H1 (cell line): Measurements from ENCODE around the gene TMEM253. TPM values are rescaled to one million over a fixed set of nuclear protein-coding genes. Genes with fewer than 3 reads are reported as not detected.

Experiments
- CTCF ChIA-PET: fragments of 300-600 bp; sonication (Branson Sonifier 250); formaldehyde crosslinking; loops from one replicate; lab custom pipeline; 2021; ENCODE audit not compliant: partially characterized antibody; lab: Charles Lee
- POLR2A ChIA-PET: fragments of 300-600 bp; sonication (Branson Sonifier 250); formaldehyde crosslinking; loops from one replicate; lab custom pipeline; 2021; ENCODE audit warnings: inconsistent platforms; ENCODE audit not compliant: partially characterized antibody; lab: Charles Lee
- DNase-seq, 2 experiments: peaks; one replicate each; pipeline versions ENCODE4 v3.0.0 to v3.0.0-alpha.2; 2010 to 2022; ENCODE audit warnings: low spot score in 2 of 2, low read depth in 1 of 2, mixed read lengths in 1 of 2
- FAIRE-seq: peaks from 2 replicates; lab custom pipeline; 2011; peaks lifted over from hg19 to GRCh38; lab: Jason Lieb, UNC
- H2AFZ ChIP-seq: 2 replicates; pipeline ENCODE4 v1.8.1; 2012; ENCODE audit warnings: low read length, inconsistent platforms
- H2AK5ac ChIP-seq: 2 replicates; pipeline ENCODE4 v1.6.1; 2013; ENCODE audit warnings: low read depth, low read length
- H2BK120ac ChIP-seq: replicated peaks from 2 replicates; pipeline ENCODE3; 2013; ENCODE audit warnings: low read depth, low read length, inconsistent platforms
- H2BK12ac ChIP-seq: 2 replicates; pipeline ENCODE4 v1.6.1; 2013; ENCODE audit warnings: low read depth, low read length
- H2BK15ac ChIP-seq: 2 replicates; pipeline ENCODE4 v1.6.1; 2013; ENCODE audit warnings: low read length
- H2BK20ac ChIP-seq: 2 replicates; pipeline ENCODE4 v1.6.1; 2013; ENCODE audit warnings: low read length
- H2BK5ac ChIP-seq: 2 replicates; pipeline ENCODE4 v1.6.1; 2013; ENCODE audit warnings: low read depth, low read length
- H3K14ac ChIP-seq: 2 replicates; pipeline ENCODE4 v1.6.1; 2013; ENCODE audit warnings: inconsistent platforms; ENCODE audit not compliant: insufficient read length
- H3K18ac ChIP-seq: 2 replicates; pipeline ENCODE4 v1.6.1; 2013; ENCODE audit warnings: low read length; ENCODE audit errors: extremely low read depth
- H3K23ac ChIP-seq: 2 replicates; pipeline ENCODE4 v1.6.1; 2013; ENCODE audit warnings: inconsistent platforms; ENCODE audit not compliant: insufficient read length
- H3K23me2 ChIP-seq: 2 replicates; pipeline ENCODE4 v1.6.1; 2013; ENCODE audit warnings: low read depth, low read length
- H3K27ac ChIP-seq: 2 replicates; pipeline ENCODE4 v1.6.1; 2011; ENCODE audit warnings: low read depth, low read length, inconsistent platforms
- H3K27me3 ChIP-seq, 4 experiments: replicated peaks in 1 of 4; 1 replicate in 1 of 4; 2 replicates in 3 of 4; pipeline versions ENCODE4 v1.6.1 to v1.8.1; 2011 to 2013; ENCODE audit warnings: low read length in 3 of 4, mild to moderate bottlenecking in 3 of 4, inconsistent platforms in 2 of 4, mixed read lengths in 2 of 4, moderate library complexity in 1 of 4; ENCODE audit not compliant: control insufficient read depth in 3 of 4, insufficient read depth in 3 of 4; ENCODE audit errors: extremely low read depth in 1 of 4
- H3K36me3 ChIP-seq, 4 experiments: 2 replicates each; pipeline versions ENCODE4 v1.6.1 to v1.8.1; 2011 to 2013; ENCODE audit warnings: mild to moderate bottlenecking in 4 of 4, low read length in 3 of 4, moderate library complexity in 2 of 4, control low read depth in 1 of 4, inconsistent platforms in 1 of 4; ENCODE audit not compliant: insufficient read depth in 4 of 4, control insufficient read depth in 2 of 4
- H3K4ac ChIP-seq: replicated peaks from 2 replicates; pipeline ENCODE3; 2013; ENCODE audit warnings: low read length, low read depth, mixed read lengths, inconsistent platforms; ENCODE audit not compliant: insufficient read length
- H3K4me1 ChIP-seq, 4 experiments: replicated peaks in 1 of 4; 1 replicate in 1 of 4; 2 replicates in 3 of 4; pipeline versions ENCODE4 v1.6.1 to v1.8.1; 2011 to 2013; ENCODE audit warnings: low read length in 3 of 4, inconsistent platforms in 2 of 4, mixed read lengths in 1 of 4; ENCODE audit not compliant: insufficient read depth in 4 of 4, control insufficient read depth in 3 of 4
- H3K4me2 ChIP-seq, 2 experiments: 2 replicates each; pipeline versions ENCODE4 v1.6.1 to v1.8.1; 2011 to 2013; ENCODE audit warnings: low read depth in 2 of 2, low read length in 2 of 2, control low read depth in 1 of 2, inconsistent platforms in 1 of 2, mild to moderate bottlenecking in 1 of 2; ENCODE audit not compliant: insufficient read depth in 1 of 2
- H3K4me3 ChIP-seq, 4 experiments: fragments of 200-600, 300-600 bp in 1 of 4; sonication (generic), shearing (Covaris generic), sonication (Bioruptor Twin) in 1 of 4; 2 replicates each; pipeline versions ENCODE4 v1.5.1 to v1.8.1; 2011 to 2016; ENCODE audit warnings: low read length in 4 of 4, low read depth in 3 of 4, control low read depth in 2 of 4, inconsistent platforms in 2 of 4, mild to moderate bottlenecking in 2 of 4, mixed read lengths in 1 of 4, moderate library complexity in 1 of 4; ENCODE audit not compliant: insufficient read depth in 2 of 4; ENCODE audit errors: extremely low read depth in 1 of 4
- H3K56ac ChIP-seq: replicated peaks from 2 replicates; pipeline ENCODE3; 2013; ENCODE audit warnings: low read depth, mild to moderate bottlenecking, mixed read lengths, low read length, inconsistent platforms; ENCODE audit not compliant: insufficient read length
- H3K79me1 ChIP-seq: 2 replicates; pipeline ENCODE4 v1.6.1; 2013; ENCODE audit warnings: low read depth, low read length, control low read depth
- H3K79me2 ChIP-seq, 2 experiments: 2 replicates each; pipeline versions ENCODE4 v1.6.1 to v1.8.1; 2012 to 2013; ENCODE audit warnings: low read length in 2 of 2, mild to moderate bottlenecking in 2 of 2, inconsistent platforms in 1 of 2; ENCODE audit not compliant: insufficient read depth in 2 of 2, control insufficient read depth in 1 of 2
- H3K9ac ChIP-seq, 4 experiments: replicated peaks in 1 of 4; 1 replicate in 1 of 4; 2 replicates in 3 of 4; pipeline versions ENCODE4 v1.6.1 to v1.8.1; 2011 to 2013; ENCODE audit warnings: low read depth in 3 of 4, low read length in 3 of 4, control low read depth in 2 of 4, mild to moderate bottlenecking in 2 of 4, moderate library complexity in 2 of 4, inconsistent platforms in 1 of 4; ENCODE audit errors: extremely low read depth in 1 of 4
- H3K9me3 ChIP-seq, 2 experiments: 2 replicates each; pipeline versions ENCODE4 v1.6.1 to v1.8.1; 2012 to 2013; ENCODE audit warnings: mild to moderate bottlenecking in 2 of 2, moderate library complexity in 2 of 2, control low read depth in 1 of 2, inconsistent platforms in 1 of 2, low read depth in 1 of 2, low read length in 1 of 2, mixed read lengths in 1 of 2; ENCODE audit not compliant: insufficient read depth in 2 of 2
- H4K20me1 ChIP-seq, 2 experiments: replicated peaks in 1 of 2; 2 replicates each; pipeline versions ENCODE3 to v1.8.1; 2011 to 2013; ENCODE audit warnings: inconsistent platforms in 2 of 2, low read length in 2 of 2, mild to moderate bottlenecking in 1 of 2; ENCODE audit not compliant: insufficient read depth in 2 of 2, control insufficient read depth in 1 of 2
- H4K5ac ChIP-seq: 2 replicates; pipeline ENCODE4 v1.6.1; 2013; ENCODE audit warnings: low read length, low read depth, mixed read lengths, inconsistent platforms; ENCODE audit not compliant: insufficient read length
- H4K8ac ChIP-seq: 2 replicates; pipeline ENCODE4 v1.8.0; 2013; ENCODE audit warnings: mild to moderate bottlenecking, moderate library complexity, low read length, inconsistent platforms; ENCODE audit not compliant: insufficient read depth; ENCODE audit errors: extremely low read depth
- H4K91ac ChIP-seq: replicated peaks from 2 replicates; pipeline ENCODE3; 2013; ENCODE audit warnings: low read length, mixed read lengths, inconsistent platforms; ENCODE audit not compliant: insufficient read length
- CHD2 ChIP-seq: IDR thresholded peaks from 2 replicates; pipeline ENCODE4 v1.6.1; 2012; ENCODE audit warnings: low read length, improper control_type of control experiment
- FOSL1 ChIP-seq: IDR thresholded peaks from 2 replicates; pipeline ENCODE4 v1.6.1; 2011; ENCODE audit warnings: mild to moderate bottlenecking, low read depth, low read length, moderate library complexity; ENCODE audit not compliant: insufficient read depth
- GTF2F1 ChIP-seq: IDR thresholded peaks from 2 replicates; pipeline ENCODE4 v1.6.1; 2012; ENCODE audit warnings: low read depth, low read length, improper control_type of control experiment, borderline replicate concordance
- KDM5A ChIP-seq: fragments of 200-600 bp; IDR thresholded peaks from 2 replicates; pipeline ENCODE4 v1.7.1; 2012; ENCODE audit warnings: mild to moderate bottlenecking, low read length, inconsistent platforms, mixed read lengths
- RFX5 ChIP-seq: IDR thresholded peaks from 2 replicates; pipeline ENCODE4 v1.6.1; 2011; ENCODE audit warnings: low read depth, low read length, improper control_type of control experiment, borderline replicate concordance
- WGBS, 2 experiments: shearing (Covaris generic) in 1 of 2; methylation state at CpG; one replicate each; pipeline versions ENCODE4 v1.1.6 to v1.1.7; 2013 to 2015; ENCODE audit warnings: low lambda C conversion rate in 2 of 2, mixed read lengths in 2 of 2, inconsistent platforms in 1 of 2, low coverage in 1 of 2, missing lambda C conversion rate in 1 of 2; ENCODE audit not compliant: insufficient replicate concordance in 2 of 2, insufficient coverage in 1 of 2, insufficient read length in 1 of 2; ENCODE audit errors: extremely low coverage in 1 of 2, missing lambda C conversion rate in 1 of 2; 5-methylcytosine and 5-hydroxymethylcytosine counted together
- polyA plus RNA-seq, 7 experiments: library from polyadenylated mRNA; depleted of rRNA in 3 of 7; stranded (reverse) in 5 of 7; unstranded in 2 of 7; fragments of >200 nt in 5 of 7; fragments of 200-250 nt in 2 of 7; gene quantifications; 1 replicate in 5 of 7; 2 replicates in 1 of 7; 4 replicates in 1 of 7; pipeline versions ENCODE4 v1.2.1 to v1.2.3, GENCODE V29; 2011 to 2013; ENCODE audit warnings: missing spikeins in 2 of 7, mixed read lengths in 2 of 7
- total RNA-seq: library from RNA; stranded (reverse); fragmentation: NEBNext Ultra II Directional; extraction: Animal tissue kit (Norgen Biotek cat#: 25700); gene quantifications from 2 replicates; pipeline ENCODE4 v1.2.1, GENCODE V29; 2021

The TMEM253 gene
- total and polyA plus RNA-seq, 2 of the 8 experiments (the other 6 are each of a cell fraction or from before 2014, with no cell fraction given): 1.9 to 2.2 TPM

DNA sequence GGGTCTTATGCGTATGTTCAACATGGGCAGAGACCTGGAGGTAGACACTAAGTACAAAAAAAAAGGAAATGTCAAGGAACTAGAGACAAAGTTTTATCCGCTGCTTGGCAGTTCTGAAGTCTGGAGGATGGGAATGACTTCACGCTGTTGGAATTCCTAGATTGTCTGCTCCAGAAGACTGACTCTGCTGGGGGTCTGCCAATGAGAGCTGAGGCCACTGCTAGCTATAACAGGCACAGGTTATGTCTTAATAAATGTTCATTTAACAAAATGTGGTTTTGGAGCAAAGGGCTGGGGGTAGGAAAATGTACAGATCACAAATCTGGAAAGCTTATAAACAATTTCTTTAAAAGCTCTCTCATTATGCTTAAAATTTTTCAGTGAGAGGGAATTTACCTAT, 37.4 kb upstream of the TMEM253 start:
- Histone ChIP-seq H3K14ac (no peak overlapping the region), H4K20me1 (no peaks in the 10 kb centered on the region), H3K4ac (no peak overlapping the region), H4K91ac (no peak overlapping the region), H2BK5ac (no peak overlapping the region), H3K4me2 (no peak overlapping the region), H3K18ac (no peak overlapping the region), H2AFZ (no peak overlapping the region), H3K9me3 (no peaks in the 10 kb centered on the region), H2BK120ac (no peak overlapping the region), H2BK12ac (no peak overlapping the region), H2AK5ac (no peak overlapping the region), H3K23ac (no peak overlapping the region), H4K8ac (no peak overlapping the region)
- DNase-seq: no peak
- POLR2A ChIA-PET: interaction anchor here (3.7 kb wide), 1 partner anchor 8 kb away, joined by 17 read pairs; no protein-coding TSS in a partner anchor
- TF ChIP-seq FOSL1: no peak
- no peak for TF ChIP-seq GTF2F1
- no peak for TF ChIP-seq CHD2
- no peak for TF ChIP-seq KDM5A
- TF ChIP-seq RFX5: no peak
- TF ChIP-seq, all 59 proteins: peak for 0
- H3K23me2 ChIP-seq: no peaks in the 10 kb centered on the region
- H3K27me3 ChIP-seq: no peaks in the 10 kb centered on the region; a peak in 2 of 7 replicates
- CTCF ChIA-PET: interaction anchor here (0.7 to 3.0 kb wide), 9 partner anchors 8 to 51 kb away, joined by 3 to 12 read pairs (median 4); no protein-coding TSS in a partner anchor
- H3K79me2 ChIP-seq: no peaks in the 10 kb centered on the region
- H3K4me3 ChIP-seq: no peak overlapping the region
- no peak overlapping the region for H3K9ac ChIP-seq
- H2BK20ac ChIP-seq: no peak overlapping the region
- no peak overlapping the region for H2BK15ac ChIP-seq
- 76% methylated on average over 3 of the region's 3 CpGs; no CpG with 5 or more reads in 1 of the 2 experiments for WGBS, 2 experiments
- peaks cover 0 to 2% (median 0%) of the 10 kb centered on the region in 4 experiments; a peak in 2 of 7 replicates for H3K4me1 ChIP-seq
- FAIRE-seq: no peak
- no peak overlapping the region for H3K56ac ChIP-seq
- no peak overlapping the region for H4K5ac ChIP-seq
- no peaks in the 10 kb centered on the region for H3K79me1 ChIP-seq
- H3K36me3 ChIP-seq: no peaks in the 10 kb centered on the region
- H3K27ac ChIP-seq: no peak overlapping the region
